Small intestine (tissue), 7 donors: ENCODE measurements around the gene CADPS2. TPM values are rescaled to one million over a fixed set of nuclear protein-coding genes. Genes with fewer than 3 reads are reported as not detected.
A peak's percentile ranks its signal among the peaks of the same experiment; 100 is the strongest.

Experiments used
- DNase-seq, 2 donors: peaks; one replicate each; pipeline versions ENCODE4 v3.0.0 to v3.0.0-alpha.2; 2013
- FAIRE-seq: peaks from 2 replicates; lab custom pipeline; 2012; peaks lifted over from hg19 to GRCh38; lab: Jason Lieb, UNC
- H3K27ac ChIP-seq, 3 donors: one replicate each; pipeline ENCODE4 v1.5.1; 2013; ENCODE audit warnings: low read length in 2 of 3, mild to moderate bottlenecking in 2 of 3, control low read depth in 1 of 3, inconsistent platforms in 1 of 3, low read depth in 1 of 3, moderate library complexity in 1 of 3
- H3K27me3 ChIP-seq, 3 donors: one replicate each; pipeline ENCODE4 v1.6.1; 2013; ENCODE audit warnings: low read length in 3 of 3, inconsistent platforms in 1 of 3; ENCODE audit not compliant: control insufficient read depth in 3 of 3, insufficient read depth in 3 of 3
- H3K36me3 ChIP-seq, 3 donors: one replicate each; pipeline ENCODE4 v1.6.1; 2013; ENCODE audit warnings: low read length in 3 of 3, inconsistent platforms in 1 of 3, low read depth in 1 of 3, mild to moderate bottlenecking in 1 of 3, moderate library complexity in 1 of 3; ENCODE audit not compliant: control insufficient read depth in 3 of 3, insufficient read depth in 2 of 3
- H3K4me1 ChIP-seq, 3 donors: one replicate each; pipeline ENCODE4 v1.6.1; 2013; ENCODE audit warnings: low read length in 2 of 3, inconsistent platforms in 1 of 3, low read depth in 1 of 3, mild to moderate bottlenecking in 1 of 3, moderate library complexity in 1 of 3; ENCODE audit not compliant: control insufficient read depth in 3 of 3, insufficient read depth in 2 of 3
- H3K4me3 ChIP-seq, 3 donors: one replicate each; pipeline ENCODE4 v1.5.1; 2013; ENCODE audit warnings: low read length in 3 of 3, control low read depth in 1 of 3, inconsistent platforms in 1 of 3, low read depth in 1 of 3, mild to moderate bottlenecking in 1 of 3, moderate library complexity in 1 of 3
- H3K9me3 ChIP-seq, 2 donors: one replicate each; pipeline ENCODE4 v1.6.1; 2013; ENCODE audit warnings: low read depth in 1 of 2, low read length in 1 of 2; ENCODE audit not compliant: control insufficient read depth in 2 of 2, insufficient read depth in 1 of 2
- WGBS, 3 donors: extraction: QIAGEN DNeasy Blood & Tissue Kit; methylation state at CpG; one replicate each; pipeline ENCODE4 v1.1.7; 2013; 5-methylcytosine and 5-hydroxymethylcytosine counted together
- polyA plus RNA-seq, 4 donors: library from polyadenylated mRNA; stranded (reverse) in 3 of 4; unstranded in 1 of 4; fragments of 200-250 nt in 3 of 4; fragments of 120-200 nt in 1 of 4; gene quantifications; one replicate each; pipeline versions ENCODE4 v1.2.1 to v1.2.3, GENCODE V29; 2013
- donor health status: healthy with polysubstance abuse.
- donor health status: control.
- donor health status: control.
- donor health status: Bipolar disorder and iron deficiency.
- donor health status: healthy.

CADPS2 gene
- polyA plus RNA-seq, 4 donors: 11.3 to 26.6 (median 14.8) TPM

GRCh38 chr7:122710916-122711315 lies 175.3 kb downstream of the CADPS2 start:
- Histone ChIP-seq H3K4me1 (no peaks in the 10 kb centered on the region), H3K36me3 (no peaks in the 10 kb centered on the region), H3K4me3 (no peak overlapping the region), H3K9me3 (no peaks in the 10 kb centered on the region), H3K27me3 (no peaks in the 10 kb centered on the region), H3K27ac (no peak overlapping the region)
- no peak for FAIRE-seq
- no peak for DNase-seq
- WGBS, 3 donors: 64 to 74% (median 74%) methylated on average over 1 of the region's 1 CpG

DNA sequence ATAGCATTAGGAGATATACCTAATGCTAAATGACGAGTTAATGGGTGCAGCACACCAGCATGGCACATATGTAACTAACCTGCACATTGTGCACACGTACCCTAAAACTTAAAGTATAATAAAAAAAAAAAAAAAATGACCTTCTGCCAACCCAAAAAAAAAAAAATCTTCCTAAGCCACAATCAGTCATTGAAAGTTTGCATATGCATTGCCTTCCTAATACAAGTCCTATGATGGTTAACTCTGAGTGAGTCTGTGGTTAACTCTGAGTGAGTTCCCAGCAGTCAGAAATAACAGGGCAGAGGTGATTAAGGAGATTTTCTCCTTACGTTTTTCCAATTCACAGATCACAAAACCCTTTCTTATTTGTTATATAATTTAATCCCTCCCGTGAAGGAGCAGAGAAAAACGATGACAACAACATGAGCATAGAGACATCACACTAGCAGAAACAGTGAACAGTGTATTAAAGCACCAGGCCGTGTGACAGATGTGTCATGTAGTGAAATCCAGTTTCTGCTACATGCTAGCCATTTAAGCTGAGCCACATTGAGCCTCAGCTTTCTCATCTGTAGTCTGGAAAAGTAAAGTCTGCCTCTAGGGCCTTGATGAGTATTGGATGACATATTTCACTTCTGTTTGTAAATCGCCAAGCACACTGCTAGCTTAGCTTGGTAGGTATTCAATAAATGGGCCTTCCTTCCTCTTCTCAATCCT lies 176.2 kb downstream of the CADPS2 start:
- H3K36me3 ChIP-seq: no peaks in the 10 kb centered on the region
- no peaks in the 10 kb centered on the region for H3K4me1 ChIP-seq
- H3K4me3 ChIP-seq: no peak overlapping the region
- no peak overlapping the region for H3K27ac ChIP-seq
- 81 to 89% (median 87%) methylated on average over 7 of the region's 7 CpGs for WGBS, 3 donors
- no peaks in the 10 kb centered on the region for H3K9me3 ChIP-seq
- no peaks in the 10 kb centered on the region for H3K27me3 ChIP-seq
- FAIRE-seq (no peak), DNase-seq (no peak)

DNA sequence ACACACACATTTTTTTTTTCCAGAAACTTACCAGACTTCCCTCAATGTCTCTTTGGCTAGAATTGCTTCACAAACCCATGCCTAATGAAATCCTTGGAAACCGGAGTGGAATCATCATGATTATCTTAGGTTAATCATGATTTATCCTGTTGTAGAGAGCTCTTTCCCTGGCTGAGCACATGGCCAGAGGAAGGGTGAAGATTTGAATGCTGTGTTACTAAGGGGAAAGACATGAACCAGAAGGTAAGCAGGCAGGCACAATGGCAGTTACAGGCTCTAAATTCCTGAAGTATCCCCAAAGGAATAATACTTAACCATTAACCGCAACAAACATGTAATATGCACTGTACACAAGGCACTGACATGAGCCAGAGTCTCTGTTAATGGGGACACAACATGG lies 179.4 kb downstream of the CADPS2 start:
- Histone ChIP-seq H3K27me3 (no peaks in the 10 kb centered on the region), H3K4me1 (no peaks in the 10 kb centered on the region), H3K27ac (no peak overlapping the region), H3K9me3 (no peaks in the 10 kb centered on the region), H3K36me3 (no peaks in the 10 kb centered on the region), H3K4me3 (no peak overlapping the region)
- DNase-seq (no peak), FAIRE-seq (no peak)
- 82 to 91% (median 87%) methylated on average over 2 of the region's 2 CpGs for WGBS, 3 donors

DNA sequence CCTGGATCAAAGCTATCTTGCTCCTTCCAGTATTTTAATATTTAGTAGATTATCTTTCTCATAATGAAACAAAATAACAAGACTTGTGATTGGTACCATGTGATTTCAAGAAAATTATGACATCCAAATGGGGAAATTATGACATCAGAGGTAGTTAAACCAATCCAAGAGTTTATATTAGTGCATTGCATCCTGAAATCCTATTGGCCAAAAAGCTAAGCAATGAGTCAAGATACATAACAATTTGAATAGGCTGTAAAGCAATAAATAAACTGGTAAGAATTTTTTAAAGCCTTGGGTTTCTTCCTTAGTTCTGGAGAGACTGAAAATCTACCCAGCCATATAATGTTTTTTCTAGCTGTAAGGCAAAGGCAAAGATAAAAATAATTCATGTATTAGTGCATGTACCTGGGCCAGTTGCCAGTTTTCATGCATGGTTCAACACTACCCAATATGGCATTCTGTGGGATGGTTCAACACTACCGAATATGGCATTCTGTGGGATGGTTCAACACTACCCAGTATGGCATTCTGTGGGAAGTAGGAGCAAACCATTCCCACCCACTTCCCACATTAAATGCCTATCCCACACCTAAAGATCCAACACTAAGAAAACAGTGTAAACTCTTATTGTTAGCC lies 183.3 kb downstream of the CADPS2 start, which contains the start of gene RNF148:
Gene RNF148 (minus strand): TSS at position 51 of the 639 bp plus-strand sequence. CDS start 172 bp downstream, outside the sequence.
- Histone ChIP-seq H3K9me3 (no peaks in the 10 kb centered on the region), H3K4me1 (no peaks in the 10 kb centered on the region), H3K36me3 (no peaks in the 10 kb centered on the region), H3K27me3 (no peaks in the 10 kb centered on the region), H3K4me3 (no peak within 1 kb of the TSS), H3K27ac (no peak within 1 kb of the TSS)
- 89 to 94% (median 91%) methylated on average over 1 of the region's 1 CpG for WGBS, 3 donors
- no peak for FAIRE-seq
- no peak for DNase-seq

- Histone ChIP-seq H3K36me3 (no peaks in the 10 kb centered on the region), H3K27me3 (no peaks in the 10 kb centered on the region), H3K9me3 (no peaks in the 10 kb centered on the region), H3K27ac (no peak within 1 kb of the TSS), H3K4me1 (no peaks in the 10 kb centered on the region), H3K4me3 (no peak within 1 kb of the TSS)
- FAIRE-seq (no peak), DNase-seq (no peak)
Observed at GRCh38 chr7:122699017-122699416, 187.2 kb downstream of the CADPS2 start, which contains the start of gene RNF133. TSS of gene RNF133 (minus strand) at chr7:122699117. CDS start at chr7:122698918, 199 bp downstream.

GRCh38 chr7:122695816-122696215 lies 190.4 kb downstream of the CADPS2 start:
- FAIRE-seq (no peak), DNase-seq (no peak)

DNA sequence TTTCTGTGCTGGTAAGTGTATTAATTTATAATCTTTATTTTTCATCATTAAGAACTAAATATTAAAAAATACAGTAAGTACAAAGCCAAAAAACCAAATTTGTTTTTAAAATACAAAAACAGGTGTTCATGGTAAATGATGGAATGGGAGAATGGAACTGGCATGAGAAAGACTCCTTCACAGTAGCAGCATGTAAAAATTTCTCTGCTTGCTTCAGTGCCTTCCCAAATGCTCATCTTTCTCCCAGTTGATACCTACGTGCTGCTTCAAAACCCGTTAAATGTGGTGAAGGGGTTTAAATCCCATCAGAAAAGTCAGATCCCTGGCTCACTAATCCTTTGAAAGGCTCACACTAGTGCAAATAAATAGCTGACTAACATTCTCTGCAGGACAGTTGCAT lies 191.6 kb downstream of the CADPS2 start:
- DNase-seq: no peak
- WGBS, 3 donors: 77 to 92% (median 81%) methylated on average over 2 of the region's 2 CpGs
- H3K27ac ChIP-seq: no peak overlapping the region
- no peak for FAIRE-seq
- peaks cover 0 to 20% of the 10 kb centered on the region in 2 donors for H3K9me3 ChIP-seq
- H3K27me3 ChIP-seq: no peaks in the 10 kb centered on the region
- peaks cover 0 to 6% (median 0%) of the 10 kb centered on the region in 3 donors for H3K36me3 ChIP-seq
- H3K4me3 ChIP-seq: no peak overlapping the region
- H3K4me1 ChIP-seq: no peaks in the 10 kb centered on the region

More at GRCh38 chr7:122695816-122696215, 190.4 kb downstream of the CADPS2 start:
- H3K27ac ChIP-seq: no peak overlapping the region
- H3K27me3 ChIP-seq: no peaks in the 10 kb centered on the region
- no peaks in the 10 kb centered on the region for H3K4me1 ChIP-seq
- H3K4me3 ChIP-seq: no peak overlapping the region
- peaks cover 0 to 20% of the 10 kb centered on the region in 2 donors for H3K9me3 ChIP-seq
- peaks cover 0 to 4% (median 0%) of the 10 kb centered on the region in 3 donors for H3K36me3 ChIP-seq
- 86 to 100% (median 90%) methylated on average over 1 of the region's 1 CpG for WGBS, 3 donors

DNA sequence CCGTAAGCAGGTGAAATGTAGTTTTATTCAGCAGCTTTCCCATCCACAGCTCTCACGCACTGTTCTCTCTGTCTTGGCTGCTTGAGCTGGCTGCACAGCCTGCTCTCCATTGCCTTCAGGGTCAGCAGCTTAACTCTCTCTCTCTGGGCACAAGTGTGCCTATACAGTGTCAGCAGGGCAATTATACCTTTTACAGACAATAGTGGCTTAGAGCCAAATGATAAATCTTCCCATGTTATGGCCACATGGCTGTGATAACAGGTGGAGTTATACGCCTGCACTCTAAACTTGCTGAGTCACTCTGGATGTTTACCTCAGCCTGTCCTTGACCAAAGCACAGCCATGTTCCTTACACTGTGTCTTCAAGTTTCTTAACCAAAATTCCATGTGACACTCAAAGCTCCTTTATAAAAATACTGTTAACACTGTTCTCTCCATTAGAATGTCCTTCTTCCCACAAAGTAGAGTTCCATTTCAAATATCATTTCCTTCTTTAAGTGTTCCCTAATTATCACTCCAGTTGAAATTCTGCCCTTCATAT lies 193.4 kb downstream of the CADPS2 start:
- WGBS, 3 donors: 84 to 87% (median 87%) methylated on average over 3 of the region's 3 CpGs
- Histone ChIP-seq H3K9me3 (peaks cover 0 to 20% of the 10 kb centered on the region in 2 donors), H3K27me3 (no peaks in the 10 kb centered on the region), H3K27ac (no peak overlapping the region), H3K4me3 (no peak overlapping the region), H3K4me1 (no peaks in the 10 kb centered on the region), H3K36me3 (peaks cover 0 to 7% (median 0%) of the 10 kb centered on the region in 3 donors)
- peak in 1 of 2 donors; percentile 25 for DNase-seq
- FAIRE-seq: no peak
